ENCODE results near the gene CRYGA. TPM values are rescaled to one million over a fixed set of nuclear protein-coding genes. Genes with fewer than 3 reads are reported as not detected.
A peak's percentile ranks its signal among the peaks of the same experiment; 100 is the strongest.

The CRYGA gene
- total and polyA plus RNA-seq, 2 donors (not counting 1 experiment from before 2014, with no cell fraction given): not detected

GRCh38 chr2:208179028-208179609 lies 15.7 kb upstream of the CRYGA start:
- H4K20me1 ChIP-seq (ENCODE audit: control insufficient read depth, insufficient read depth, low read length, poor library complexity, severe bottlenecking): no peaks in the 10 kb centered on the region
- no peak overlapping the region for H2AFZ ChIP-seq (ENCODE audit: insufficient read depth, low read depth, low read length, poor library complexity, severe bottlenecking)
- TF ChIP-seq CTCF (IDR thresholded peaks at IDR 0.05) (no peak), EZH2 (IDR thresholded peaks at IDR 0.05; ENCODE audit: borderline replicate concordance, insufficient read depth, low read depth, low read length, poor library complexity, severe bottlenecking) (no peak)
- no peak overlapping the region for H3K4me3 Mint-ChIP-seq
- no peak for DNase-seq
- ATAC-seq (ENCODE audit: low read depth): no peak
- H3K27me3 ChIP-seq (replicated peaks in 1 of 4; ENCODE audit: control extremely low read depth in 1 of 4, control insufficient read depth in 3 of 4, insufficient read depth in 4 of 4, low read length in 3 of 4): peaks cover 0 to under 1% (median 0%) of the 10 kb centered on the region in 4 experiments
- CTCF ChIA-PET: no interaction called here
- H3K27ac Mint-ChIP-seq: no peak overlapping the region
- intact Hi-C loops (cut with micrococcal nuclease): loop anchor here (5.0 kb wide), 1 partner anchor 88 kb away; the partner anchor contains the start of gene PIKFYVE
- H3K9me3 ChIP-seq (ENCODE audit: control extremely low read depth in 1 of 3, control insufficient read depth in 2 of 3, insufficient read depth in 1 of 3, low read length in 2 of 3): no peaks in the 10 kb centered on the region
- no peaks in the 10 kb centered on the region for H3K9me3 Mint-ChIP-seq (ENCODE audit: insufficient read depth)
- H3K27me3 Mint-ChIP-seq: peaks cover 21% of the 10 kb centered on the region
- POLR2A ChIA-PET: no interaction called here
- H3K4me3 ChIP-seq (ENCODE audit: control extremely low read depth in 1 of 5, extremely low read depth in 1 of 5, insufficient read depth in 1 of 5, low read depth in 2 of 5, low read length in 4 of 5): no peak overlapping the region
- no peaks in the 10 kb centered on the region for H3K36me3 ChIP-seq (replicated peaks in 1 of 2; ENCODE audit: control extremely low read depth in 1 of 2, control insufficient read depth in 1 of 2, extremely low read depth in 1 of 2, insufficient read depth in 2 of 2, low read length in 1 of 2)
- H3K9ac ChIP-seq (ENCODE audit: low read length): no peak overlapping the region
- H3K4me1 Mint-ChIP-seq: peaks cover 9% of the 10 kb centered on the region
- no peak overlapping the region for H3K4me2 ChIP-seq (replicated peaks; ENCODE audit: low read depth, low read length, poor library complexity, severe bottlenecking)
- no CpG with 5 or more reads among the region's 4 CpGs for WGBS (ENCODE audit: insufficient coverage)
- H3K4me1 ChIP-seq (ENCODE audit: control insufficient read depth in 2 of 2, insufficient read depth in 2 of 2, low read length in 2 of 2): peaks cover 0 to 2% of the 10 kb centered on the region in 2 donors
- H3K27ac ChIP-seq (ENCODE audit: low read length in 2 of 2): no peak overlapping the region
- no peaks in the 10 kb centered on the region for H3K79me2 ChIP-seq (ENCODE audit: control insufficient read depth, insufficient read depth, low read length)

GRCh38 chr2:208175840-208176153 lies 12.4 kb upstream of the CRYGA start:
- intact Hi-C loops (cut with micrococcal nuclease): loop anchor here (1.0 to 5.0 kb wide), 2 partner anchors 79 to 92 kb away; partner anchors contain the start of gene PIKFYVE
- H3K9me3 ChIP-seq (ENCODE audit: control extremely low read depth in 1 of 3, control insufficient read depth in 2 of 3, insufficient read depth in 1 of 3, low read length in 2 of 3): no peaks in the 10 kb centered on the region

More at GRCh38 chr2:208175840-208176153, 12.4 kb upstream of the CRYGA start:
- ChIA-PET POLR2A (no interaction called here), CTCF (interaction anchor here (0.6 to 2.3 kb wide), 16 partner anchors 9 to 1155 kb away, joined by 3 to 21 read pairs (median 4); partner anchors contain the start of genes C2orf80, CRYGA and IDH1)
- H2AFZ ChIP-seq (ENCODE audit: insufficient read depth, low read depth, low read length, poor library complexity, severe bottlenecking): peak overlapping the region; percentile 17
- peaks cover 0 to 5% (median 0%) of the 10 kb centered on the region in 4 experiments for H3K27me3 ChIP-seq (replicated peaks in 1 of 4; ENCODE audit: control extremely low read depth in 1 of 4, control insufficient read depth in 3 of 4, insufficient read depth in 4 of 4, low read length in 3 of 4)
- H3K4me3 ChIP-seq (ENCODE audit: control extremely low read depth in 1 of 5, extremely low read depth in 1 of 5, insufficient read depth in 1 of 5, low read depth in 2 of 5, low read length in 4 of 5): no peak overlapping the region
- no peak for ATAC-seq (ENCODE audit: low read depth)
- no peak for TF ChIP-seq EZH2 (IDR thresholded peaks at IDR 0.05; ENCODE audit: borderline replicate concordance, insufficient read depth, low read depth, low read length, poor library complexity, severe bottlenecking)
- no peak for TF ChIP-seq CTCF (IDR thresholded peaks at IDR 0.05)
- H3K4me1 ChIP-seq (ENCODE audit: control insufficient read depth in 2 of 2, insufficient read depth in 2 of 2, low read length in 2 of 2): no peaks in the 10 kb centered on the region
- H3K9me3 Mint-ChIP-seq (ENCODE audit: insufficient read depth): no peaks in the 10 kb centered on the region
- DNase-seq: no peak
- H3K27ac ChIP-seq (ENCODE audit: low read length in 2 of 2): no peak overlapping the region
- no peak overlapping the region for H3K4me3 Mint-ChIP-seq
- peaks cover 19% of the 10 kb centered on the region for H3K27me3 Mint-ChIP-seq
- no peak overlapping the region for H3K27ac Mint-ChIP-seq
- H3K79me2 ChIP-seq (ENCODE audit: control insufficient read depth, insufficient read depth, low read length): no peaks in the 10 kb centered on the region
- no peak overlapping the region for H3K4me2 ChIP-seq (replicated peaks; ENCODE audit: low read depth, low read length, poor library complexity, severe bottlenecking)
- no peaks in the 10 kb centered on the region for H4K20me1 ChIP-seq (ENCODE audit: control insufficient read depth, insufficient read depth, low read length, poor library complexity, severe bottlenecking)
- H3K4me1 Mint-ChIP-seq: peaks cover 3% of the 10 kb centered on the region
- no peaks in the 10 kb centered on the region for H3K36me3 ChIP-seq (replicated peaks in 1 of 2; ENCODE audit: control extremely low read depth in 1 of 2, control insufficient read depth in 1 of 2, extremely low read depth in 1 of 2, insufficient read depth in 2 of 2, low read length in 1 of 2)
- WGBS (ENCODE audit: insufficient coverage): 89% methylated on average over 6 of the region's 6 CpGs
- no peak overlapping the region for H3K9ac ChIP-seq (ENCODE audit: low read length)

Measured in B cell (primary cell).